Measurements from ENCODE around the gene KCNIP3. TPM values are rescaled to one million over a fixed set of nuclear protein-coding genes. Genes with fewer than 3 reads are reported as not detected.

The KCNIP3 gene
- total RNA-seq, 4 donors from 2014 or later, result 5.2 to 20.4 (median 11.4) TPM

DNA sequence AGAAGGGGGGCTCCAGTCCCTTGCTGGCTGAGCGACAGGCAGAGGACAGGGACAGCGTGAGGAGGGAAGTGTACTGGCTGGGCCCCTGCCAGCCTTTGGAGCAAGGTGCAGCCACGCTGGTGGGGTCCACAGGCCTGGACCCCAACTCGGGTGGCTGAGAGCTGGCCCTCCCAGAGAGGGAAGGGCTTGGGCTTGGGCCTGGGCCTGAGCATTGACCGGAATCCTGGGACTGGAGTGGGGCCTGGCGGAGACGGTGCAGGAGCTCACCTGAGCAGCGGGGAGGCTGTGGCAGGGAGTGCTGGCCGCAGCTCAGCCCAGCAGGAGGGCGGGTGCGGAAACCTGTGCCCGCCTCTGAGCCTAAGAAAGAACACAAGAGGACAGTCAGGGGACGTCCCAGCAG, 27.9 kb downstream of the KCNIP3 start:
- TF ChIP-seq, protein P1, sequence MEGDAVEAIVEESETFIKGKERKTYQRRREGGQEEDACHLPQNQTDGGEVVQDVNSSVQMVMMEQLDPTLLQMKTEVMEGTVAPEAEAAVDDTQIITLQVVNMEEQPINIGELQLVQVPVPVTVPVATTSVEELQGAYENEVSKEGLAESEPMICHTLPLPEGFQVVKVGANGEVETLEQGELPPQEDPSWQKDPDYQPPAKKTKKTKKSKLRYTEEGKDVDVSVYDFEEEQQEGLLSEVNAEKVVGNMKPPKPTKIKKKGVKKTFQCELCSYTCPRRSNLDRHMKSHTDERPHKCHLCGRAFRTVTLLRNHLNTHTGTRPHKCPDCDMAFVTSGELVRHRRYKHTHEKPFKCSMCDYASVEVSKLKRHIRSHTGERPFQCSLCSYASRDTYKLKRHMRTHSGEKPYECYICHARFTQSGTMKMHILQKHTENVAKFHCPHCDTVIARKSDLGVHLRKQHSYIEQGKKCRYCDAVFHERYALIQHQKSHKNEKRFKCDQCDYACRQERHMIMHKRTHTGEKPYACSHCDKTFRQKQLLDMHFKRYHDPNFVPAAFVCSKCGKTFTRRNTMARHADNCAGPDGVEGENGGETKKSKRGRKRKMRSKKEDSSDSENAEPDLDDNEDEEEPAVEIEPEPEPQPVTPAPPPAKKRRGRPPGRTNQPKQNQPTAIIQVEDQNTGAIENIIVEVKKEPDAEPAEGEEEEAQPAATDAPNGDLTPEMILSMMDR (IDR thresholded peaks at IDR 0.05), result no peak
- TF ChIP-seq POLR2A (IDR thresholded peaks at IDR 0.05), result no peak
- no peak for DNase-seq (ENCODE audit: low spot score in 2 of 2)
- intact Hi-C loops (cut with DNase I; ENCODE audit: low total_unique reads), result no loop called here
- WGBS, 2 donors, result 88 to 92% methylated on average over 12 to 13 of the region's 13 CpGs
- no peak overlapping the region for H3K4me3 ChIP-seq (ENCODE audit: low read depth, poor library complexity, severe bottlenecking)

DNA sequence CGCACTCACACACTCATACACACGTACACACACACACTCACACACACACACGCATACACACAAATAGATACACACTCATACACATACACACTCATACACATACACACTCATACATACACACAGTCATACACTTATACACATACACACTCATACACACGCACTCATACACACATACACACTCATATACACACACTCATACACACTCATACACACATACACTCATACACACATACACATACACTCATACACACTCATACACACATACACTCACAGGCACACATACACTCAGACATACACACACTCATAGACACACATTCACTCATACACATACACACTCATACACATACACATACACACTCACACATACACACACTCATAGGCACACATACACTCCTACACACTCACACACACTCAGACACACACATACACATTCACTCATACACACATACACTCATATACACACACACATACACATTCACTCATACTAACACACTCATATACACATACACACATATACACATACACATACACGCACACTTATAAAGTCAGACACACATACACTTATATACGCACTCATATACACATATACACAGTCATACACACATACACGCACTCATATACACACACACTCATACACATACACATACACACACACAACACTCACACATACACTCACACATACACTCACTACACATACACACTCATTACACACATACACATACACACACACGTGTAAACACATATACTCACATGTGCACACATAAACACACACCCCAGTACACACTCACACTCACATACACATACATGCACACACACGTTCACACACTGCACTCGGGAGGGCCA, 28.7 kb downstream of the KCNIP3 start:
- WGBS, 2 donors, result 89 to 91% methylated on average over 10 of the region's 10 CpGs
- H3K4me3 ChIP-seq (ENCODE audit: low read depth, poor library complexity, severe bottlenecking), result no peak overlapping the region
- intact Hi-C loops (cut with DNase I; ENCODE audit: low total_unique reads), result no loop called here
- no peak for TF ChIP-seq POLR2A (IDR thresholded peaks at IDR 0.05)
- TF ChIP-seq, protein P1 (IDR thresholded peaks at IDR 0.05), result peak in 1 of 3 donors; percentile 20
- DNase-seq (ENCODE audit: low spot score in 2 of 2), result no peak

DNA sequence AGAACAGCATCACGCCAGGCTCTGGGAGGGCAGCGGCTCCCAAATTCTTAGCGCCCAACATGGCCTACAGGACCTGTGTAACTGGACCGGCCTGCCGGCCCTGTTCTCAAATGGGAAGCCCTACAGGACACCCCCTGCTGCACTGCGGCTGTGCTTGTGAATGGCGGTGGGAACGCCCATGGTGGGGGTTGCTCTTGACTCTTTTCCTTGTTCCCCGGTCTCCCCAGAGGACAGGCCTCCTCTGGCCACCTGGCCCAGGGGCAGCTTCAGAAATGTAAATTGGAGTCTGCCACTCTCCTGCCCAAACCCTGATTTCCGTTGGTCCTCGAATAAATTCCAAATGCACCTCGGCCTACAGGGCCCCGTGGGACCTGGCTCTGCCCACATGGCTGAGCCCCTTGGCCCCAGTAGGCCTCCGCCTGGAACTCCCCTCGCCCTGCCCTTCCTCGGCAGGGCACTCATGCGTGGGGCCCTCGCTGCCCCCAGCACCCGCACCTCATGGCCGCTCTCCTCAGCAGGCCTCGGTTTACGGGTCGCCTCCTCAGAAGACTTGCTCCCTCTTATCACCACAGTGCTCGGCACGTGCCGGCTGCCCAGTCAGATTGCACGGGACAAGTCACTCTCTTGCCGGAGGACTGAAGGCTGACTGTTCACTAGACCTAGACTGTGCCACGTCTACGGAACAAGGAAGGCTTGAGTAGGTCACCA, 29.4 kb downstream of the KCNIP3 start:
- DNase-seq (ENCODE audit: low spot score in 2 of 2), result no peak
- no peak overlapping the region for H3K4me3 ChIP-seq (ENCODE audit: low read depth, poor library complexity, severe bottlenecking)
- 92 to 94% methylated on average over 29 to 30 of the region's 30 CpGs for WGBS, 2 donors
- TF ChIP-seq, protein P1 (IDR thresholded peaks at IDR 0.05), result no peak
- TF ChIP-seq POLR2A (IDR thresholded peaks at IDR 0.05), result no peak
- intact Hi-C loops (cut with DNase I; ENCODE audit: low total_unique reads), result no loop called here

DNA sequence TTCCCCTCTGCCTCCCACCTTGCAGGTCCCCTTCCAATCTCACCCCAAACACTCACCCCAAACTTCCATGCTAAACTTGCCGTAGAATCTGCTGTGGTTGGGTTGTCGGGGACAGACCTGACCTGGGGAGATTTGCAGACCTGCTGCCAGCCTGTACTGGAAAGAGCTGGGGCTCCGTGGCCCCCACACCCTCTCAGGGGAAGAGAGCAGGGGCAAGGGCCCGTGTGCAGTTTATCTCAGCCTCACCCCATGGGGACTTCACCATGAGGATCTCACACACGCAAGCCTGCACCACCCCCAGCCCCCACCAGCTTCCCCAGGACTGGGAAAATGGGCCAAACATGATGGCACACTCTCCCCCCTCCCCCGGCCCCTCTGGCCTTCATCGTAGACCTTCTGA, 30.7 kb downstream of the KCNIP3 start:
- TF ChIP-seq POLR2A (IDR thresholded peaks at IDR 0.05), result no peak
- TF ChIP-seq, protein P1 (IDR thresholded peaks at IDR 0.05), result no peak
- no peak for DNase-seq (ENCODE audit: low spot score in 2 of 2)
- intact Hi-C loops (cut with DNase I; ENCODE audit: low total_unique reads), result no loop called here
- 72 to 85% methylated on average over 7 of the region's 7 CpGs for WGBS, 2 donors
- no peak overlapping the region for H3K4me3 ChIP-seq (ENCODE audit: low read depth, poor library complexity, severe bottlenecking)

DNA sequence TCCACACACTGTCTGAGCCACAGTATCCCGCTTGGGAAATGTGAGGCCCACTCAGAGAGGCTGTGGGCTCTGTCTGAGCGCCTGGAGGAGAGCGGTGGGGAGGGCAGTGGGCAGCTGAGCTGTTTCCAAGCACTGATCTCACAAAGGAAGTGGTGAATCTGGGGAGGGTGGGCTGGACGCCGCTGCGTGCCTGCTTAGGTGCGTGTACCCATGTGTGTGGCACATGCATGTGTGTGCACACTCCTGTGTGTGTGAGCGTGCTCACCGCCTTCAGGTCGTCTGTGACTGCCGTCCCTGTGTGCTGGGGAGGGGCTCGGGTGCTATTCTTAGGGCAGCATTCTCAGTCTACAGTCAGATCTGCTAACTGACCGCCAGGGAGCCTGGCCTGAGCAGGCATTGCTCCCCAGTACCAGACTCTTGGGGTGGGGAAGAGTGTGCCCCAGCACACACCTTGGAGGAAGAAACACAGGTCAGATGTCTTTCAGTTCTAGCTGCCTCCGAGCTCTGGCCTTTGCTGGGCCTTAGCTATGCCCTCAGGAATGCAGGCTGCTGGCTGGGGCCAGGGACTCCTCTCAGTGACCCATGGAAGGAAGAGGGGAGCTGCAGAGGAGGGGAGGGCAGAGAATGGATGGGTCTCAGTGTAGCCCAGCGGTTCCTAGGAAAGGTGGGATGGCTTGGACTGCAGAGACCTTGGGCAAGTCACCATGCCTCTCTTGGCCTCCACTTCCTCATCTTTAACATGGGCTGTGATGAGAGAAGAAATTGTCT, 31.4 kb downstream of the KCNIP3 start:
- intact Hi-C loops (cut with DNase I; ENCODE audit: low total_unique reads), result no loop called here
- no peak for TF ChIP-seq POLR2A (IDR thresholded peaks at IDR 0.05)
- TF ChIP-seq, protein P1 (IDR thresholded peaks at IDR 0.05), result no peak
- H3K4me3 ChIP-seq (ENCODE audit: low read depth, poor library complexity, severe bottlenecking), result no peak overlapping the region
- WGBS, 2 donors, result 69 to 79% methylated on average over 14 to 15 of the region's 15 CpGs
- no peak for DNase-seq (ENCODE audit: low spot score in 2 of 2)

All from lower leg skin (tissue), 4 donors.